ENCODE results near the gene DNAH6.

DNAH6 gene

DNA sequence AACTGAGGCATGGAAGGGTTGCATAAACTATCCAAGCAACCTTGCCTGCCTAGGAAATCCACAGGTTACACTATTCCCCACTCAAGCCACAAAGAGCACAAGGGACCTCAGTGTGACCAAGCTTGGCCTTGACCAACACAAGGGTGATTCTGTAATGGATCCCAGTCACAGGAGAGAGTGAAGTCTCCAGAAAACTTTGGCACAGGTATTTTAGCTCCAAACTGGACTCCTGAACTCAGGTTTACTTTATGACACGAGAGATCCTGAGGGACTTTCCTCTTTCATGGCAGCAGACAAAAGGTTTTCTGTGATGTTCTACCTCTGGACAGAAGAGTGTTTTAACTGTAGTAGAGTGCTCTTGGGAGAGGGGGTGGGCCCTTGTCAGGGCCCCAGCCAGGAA, 195.4 kb downstream of the DNAH6 start:
- Histone ChIP-seq H2AFZ (ENCODE audit: low read length) (no peak overlapping the region), H3K36me3 (ENCODE audit: insufficient read depth, low read length) (no peaks in the 10 kb centered on the region), H3K27me3 (ENCODE audit: insufficient read depth, low read length) (no peaks in the 10 kb centered on the region), H3K9me2 (ENCODE audit: low read depth, low read length) (no peaks in the 10 kb centered on the region), H4K20me1 (ENCODE audit: insufficient read depth, low read length) (no peaks in the 10 kb centered on the region), H3K9me3 (ENCODE audit: low read length) (no peaks in the 10 kb centered on the region), H3K9ac (ENCODE audit: low read length) (no peak overlapping the region), H3K4me1 (ENCODE audit: insufficient read depth, low read length, severe bottlenecking) (no peaks in the 10 kb centered on the region), H3F3A (ENCODE audit: insufficient read depth, low read length) (no peaks in the 10 kb centered on the region), H3K79me2 (ENCODE audit: insufficient read depth, low read length) (no peaks in the 10 kb centered on the region), H3K4me3 (ENCODE audit: low read depth, low read length, poor library complexity, severe bottlenecking) (no peak overlapping the region), H3K4me2 (ENCODE audit: low read length) (no peak overlapping the region), H3K27ac (ENCODE audit: low read depth, low read length, poor library complexity, severe bottlenecking) (no peak overlapping the region)
- TF ChIP-seq, protein P1, sequence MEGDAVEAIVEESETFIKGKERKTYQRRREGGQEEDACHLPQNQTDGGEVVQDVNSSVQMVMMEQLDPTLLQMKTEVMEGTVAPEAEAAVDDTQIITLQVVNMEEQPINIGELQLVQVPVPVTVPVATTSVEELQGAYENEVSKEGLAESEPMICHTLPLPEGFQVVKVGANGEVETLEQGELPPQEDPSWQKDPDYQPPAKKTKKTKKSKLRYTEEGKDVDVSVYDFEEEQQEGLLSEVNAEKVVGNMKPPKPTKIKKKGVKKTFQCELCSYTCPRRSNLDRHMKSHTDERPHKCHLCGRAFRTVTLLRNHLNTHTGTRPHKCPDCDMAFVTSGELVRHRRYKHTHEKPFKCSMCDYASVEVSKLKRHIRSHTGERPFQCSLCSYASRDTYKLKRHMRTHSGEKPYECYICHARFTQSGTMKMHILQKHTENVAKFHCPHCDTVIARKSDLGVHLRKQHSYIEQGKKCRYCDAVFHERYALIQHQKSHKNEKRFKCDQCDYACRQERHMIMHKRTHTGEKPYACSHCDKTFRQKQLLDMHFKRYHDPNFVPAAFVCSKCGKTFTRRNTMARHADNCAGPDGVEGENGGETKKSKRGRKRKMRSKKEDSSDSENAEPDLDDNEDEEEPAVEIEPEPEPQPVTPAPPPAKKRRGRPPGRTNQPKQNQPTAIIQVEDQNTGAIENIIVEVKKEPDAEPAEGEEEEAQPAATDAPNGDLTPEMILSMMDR (IDR thresholded peaks at IDR 0.05; ENCODE audit: low read length): no peak
- no peak for TF ChIP-seq EZH2 (IDR thresholded peaks at IDR 0.05; ENCODE audit: borderline replicate concordance, low read length)

DNA sequence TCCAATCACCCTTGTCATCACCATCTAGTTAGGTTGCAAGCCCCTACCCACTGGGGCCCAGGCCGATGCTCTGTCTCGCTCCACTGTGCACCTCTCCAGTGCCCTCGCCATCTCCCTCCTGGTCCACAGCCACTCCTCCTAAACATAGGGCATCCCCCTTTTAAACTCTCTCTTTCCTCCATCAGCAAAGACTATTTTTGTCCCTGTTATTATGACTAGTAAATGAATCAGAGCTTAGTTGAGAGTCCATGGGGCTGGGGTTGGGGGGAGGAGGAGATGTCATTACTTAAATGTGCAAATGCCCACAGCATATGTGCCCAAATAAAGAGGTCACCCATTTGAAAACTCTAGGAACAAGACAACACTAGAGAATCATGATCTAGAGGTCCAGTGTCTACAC, 197.1 kb downstream of the DNAH6 start:
- H3K4me1 ChIP-seq (ENCODE audit: insufficient read depth, low read length, severe bottlenecking): no peaks in the 10 kb centered on the region
- TF ChIP-seq, protein P1 (IDR thresholded peaks at IDR 0.05; ENCODE audit: low read length): no peak
- TF ChIP-seq EZH2 (IDR thresholded peaks at IDR 0.05; ENCODE audit: borderline replicate concordance, low read length): no peak
- H3K4me3 ChIP-seq (ENCODE audit: low read depth, low read length, poor library complexity, severe bottlenecking): no peak overlapping the region
- H3F3A ChIP-seq (ENCODE audit: insufficient read depth, low read length): no peaks in the 10 kb centered on the region
- H4K20me1 ChIP-seq (ENCODE audit: insufficient read depth, low read length): no peaks in the 10 kb centered on the region
- H3K36me3 ChIP-seq (ENCODE audit: insufficient read depth, low read length): no peaks in the 10 kb centered on the region
- no peaks in the 10 kb centered on the region for H3K27me3 ChIP-seq (ENCODE audit: insufficient read depth, low read length)
- H3K79me2 ChIP-seq (ENCODE audit: insufficient read depth, low read length): no peaks in the 10 kb centered on the region
- H3K9ac ChIP-seq (ENCODE audit: low read length): no peak overlapping the region
- H3K27ac ChIP-seq (ENCODE audit: low read depth, low read length, poor library complexity, severe bottlenecking): no peak overlapping the region
- H2AFZ ChIP-seq (ENCODE audit: low read length): no peak overlapping the region
- no peak overlapping the region for H3K4me2 ChIP-seq (ENCODE audit: low read length)
- no peaks in the 10 kb centered on the region for H3K9me3 ChIP-seq (ENCODE audit: low read length)
- no peaks in the 10 kb centered on the region for H3K9me2 ChIP-seq (ENCODE audit: low read depth, low read length)

DNA sequence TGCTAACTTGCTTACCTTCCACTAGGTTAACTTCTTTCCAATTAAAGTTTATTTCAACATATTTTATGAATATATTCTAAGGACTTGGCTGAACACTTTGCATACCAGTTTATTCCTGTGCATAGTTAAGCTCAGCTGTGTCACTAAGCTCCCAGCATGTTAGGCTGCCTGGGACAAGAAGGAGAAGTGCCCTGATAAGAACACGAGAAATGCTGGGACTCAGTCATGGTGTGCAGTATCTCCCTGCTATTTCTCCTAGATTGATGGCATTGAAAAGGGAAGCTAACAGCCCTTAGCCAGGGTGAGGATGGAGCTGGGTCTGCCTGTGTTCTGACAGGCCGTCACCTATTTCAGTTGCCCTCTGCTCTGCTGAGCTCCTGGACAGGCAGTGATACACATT, 200.3 kb downstream of the DNAH6 start:
- H3K4me1 ChIP-seq (ENCODE audit: insufficient read depth, low read length, severe bottlenecking): no peaks in the 10 kb centered on the region
- H3K4me3 ChIP-seq (ENCODE audit: low read depth, low read length, poor library complexity, severe bottlenecking): no peak overlapping the region
- no peak overlapping the region for H3K27ac ChIP-seq (ENCODE audit: low read depth, low read length, poor library complexity, severe bottlenecking)
- H3K4me2 ChIP-seq (ENCODE audit: low read length): no peak overlapping the region
- H4K20me1 ChIP-seq (ENCODE audit: insufficient read depth, low read length): no peaks in the 10 kb centered on the region
- H3K36me3 ChIP-seq (ENCODE audit: insufficient read depth, low read length): no peaks in the 10 kb centered on the region
- H3F3A ChIP-seq (ENCODE audit: insufficient read depth, low read length): no peaks in the 10 kb centered on the region
- H3K79me2 ChIP-seq (ENCODE audit: insufficient read depth, low read length): no peaks in the 10 kb centered on the region
- H3K27me3 ChIP-seq (ENCODE audit: insufficient read depth, low read length): no peaks in the 10 kb centered on the region
- TF ChIP-seq EZH2 (IDR thresholded peaks at IDR 0.05; ENCODE audit: borderline replicate concordance, low read length): no peak
- TF ChIP-seq, protein P1 (IDR thresholded peaks at IDR 0.05; ENCODE audit: low read length): no peak
- no peak overlapping the region for H2AFZ ChIP-seq (ENCODE audit: low read length)
- H3K9me2 ChIP-seq (ENCODE audit: low read depth, low read length): no peaks in the 10 kb centered on the region
- H3K9me3 ChIP-seq (ENCODE audit: low read length): no peaks in the 10 kb centered on the region
- no peak overlapping the region for H3K9ac ChIP-seq (ENCODE audit: low read length)
